ENCODE results near the gene HDHD3.

HDHD3 gene

DNA sequence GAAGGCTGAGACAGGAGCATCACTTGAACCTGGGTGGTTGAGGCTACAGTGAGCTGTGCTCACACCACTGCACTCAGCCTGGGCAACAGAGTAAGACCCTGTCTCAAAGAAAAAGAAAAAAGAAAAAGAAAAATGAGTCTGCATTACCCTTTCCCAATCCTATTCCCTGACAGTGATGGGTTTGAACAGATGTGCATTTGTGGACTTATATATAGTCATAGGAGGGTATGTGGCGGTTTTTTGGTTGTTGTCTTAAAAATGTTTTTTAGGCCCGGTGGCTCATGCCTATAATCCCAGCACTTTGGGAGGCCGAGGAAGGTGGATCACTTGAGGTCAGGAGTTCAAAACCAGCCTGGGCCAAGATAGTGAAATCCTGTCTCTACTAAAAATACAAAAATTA, 13.4 kb downstream of the HDHD3 start:
- DNase-seq (ENCODE audit: low read depth in 2 of 2): no peak

DNA sequence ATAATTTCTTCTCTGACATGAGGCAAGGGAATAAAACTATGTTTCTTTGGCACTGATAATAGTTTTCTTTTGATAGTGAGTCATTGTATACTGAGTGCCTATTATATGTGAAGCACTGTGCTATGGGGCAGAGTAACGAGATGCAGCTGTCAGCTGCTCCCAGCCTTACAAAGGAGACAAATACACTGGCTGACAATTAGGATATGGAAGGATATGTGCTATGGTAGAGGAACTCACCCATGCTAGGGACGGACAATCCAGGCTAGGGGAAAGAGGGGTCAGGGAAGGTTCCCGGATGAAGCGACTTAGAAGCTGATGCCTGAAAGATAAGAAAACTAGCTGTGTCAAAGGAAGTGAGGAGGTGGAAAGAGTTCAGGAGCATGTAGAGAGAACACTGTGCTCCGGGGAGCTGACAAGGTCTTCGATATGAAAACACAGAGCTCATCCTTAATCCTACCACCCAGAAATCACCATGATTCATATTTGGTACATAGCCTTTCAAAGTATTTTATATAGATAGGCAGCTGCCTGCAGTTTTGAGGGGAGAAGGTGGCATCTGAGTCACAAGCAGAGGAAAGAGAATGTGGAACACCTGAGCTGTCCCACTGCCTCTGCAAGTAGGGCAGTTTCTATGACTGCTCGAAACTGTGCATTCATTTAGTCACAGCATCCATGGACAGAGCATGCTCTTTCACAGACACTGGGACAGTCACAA, 15.3 kb downstream of the HDHD3 start:
- DNase-seq (ENCODE audit: low read depth in 2 of 2): peak in 1 of 2 donors; percentile 20

DNA sequence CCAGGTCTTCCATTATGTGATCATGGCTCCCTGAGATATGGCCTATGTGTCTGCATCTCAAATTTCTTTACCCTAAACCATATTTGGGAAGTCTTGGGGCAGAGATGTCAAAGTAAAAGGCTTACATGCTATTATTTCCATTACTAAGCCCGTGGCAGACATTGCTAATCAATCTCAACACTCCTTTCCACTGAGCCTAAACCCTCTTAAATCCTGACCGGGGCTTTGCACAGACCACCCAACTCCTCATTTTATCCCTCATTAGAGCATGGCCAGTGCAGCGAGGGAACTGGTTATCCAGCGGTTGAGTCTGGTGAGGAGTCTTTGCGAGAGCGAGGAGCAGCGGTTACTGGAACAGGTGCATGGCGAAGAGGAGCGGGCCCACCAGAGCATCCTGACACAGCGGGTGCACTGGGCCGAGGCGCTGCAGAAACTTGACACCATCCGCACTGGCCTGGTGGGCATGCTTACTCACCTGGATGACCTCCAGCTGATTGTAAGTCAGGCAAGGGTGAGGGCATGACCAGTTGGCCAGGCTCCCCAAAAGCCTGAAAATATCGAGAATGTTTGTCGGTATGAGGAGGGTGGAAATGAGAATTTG, 16.4 kb downstream of the HDHD3 start:
- no peak for DNase-seq (ENCODE audit: low read depth in 2 of 2)

DNA sequence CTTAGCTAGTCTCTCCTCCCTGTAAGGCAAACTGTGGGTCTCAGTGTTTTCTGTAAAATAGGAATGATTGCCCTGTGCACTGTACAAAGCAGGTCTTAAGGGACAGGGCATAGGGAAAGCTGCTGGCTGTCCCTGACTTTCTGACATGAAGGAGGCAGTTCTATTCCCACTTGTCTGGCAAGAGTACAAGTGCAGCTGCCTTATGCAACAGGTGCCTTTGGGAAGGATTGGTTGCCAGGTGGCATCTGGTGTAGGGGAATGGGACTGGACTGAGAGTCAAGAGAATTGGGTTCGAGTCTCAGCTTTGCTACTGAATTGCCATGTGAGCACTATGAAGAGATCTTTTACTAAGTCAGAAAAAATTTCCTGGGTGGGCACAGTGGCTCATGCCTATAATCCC, 17.4 kb downstream of the HDHD3 start:
- DNase-seq (ENCODE audit: low read depth in 2 of 2): no peak

DNA sequence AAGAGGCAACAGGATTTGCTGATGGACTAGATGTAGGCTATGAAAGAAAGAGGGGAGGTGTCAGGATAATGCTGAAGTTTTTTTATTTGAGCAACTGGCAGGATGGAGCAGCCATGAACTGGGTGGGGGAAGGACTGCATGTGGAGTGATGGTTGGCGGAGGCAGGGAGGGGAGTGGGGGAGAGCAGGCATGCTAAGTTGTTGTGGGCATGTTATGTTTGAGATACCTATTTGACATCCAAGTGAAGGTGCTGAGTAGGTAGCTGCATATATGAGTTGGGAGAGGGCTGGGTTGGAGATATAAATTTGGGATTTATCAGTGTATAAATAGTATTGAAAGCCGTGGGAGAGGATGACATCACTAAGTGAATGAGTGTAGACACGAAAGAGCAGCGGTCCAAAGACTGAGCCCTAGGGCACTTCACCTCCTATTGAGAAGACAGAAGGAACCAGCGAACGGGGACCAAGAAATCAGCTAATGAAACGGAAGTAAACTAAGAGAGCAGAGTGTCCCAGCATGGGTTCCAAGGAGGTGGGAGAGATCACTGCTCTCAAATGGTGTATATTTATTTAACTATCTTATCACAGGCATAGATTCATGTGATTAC, 20.0 kb downstream of the HDHD3 start:
- no peak for DNase-seq (ENCODE audit: low read depth in 2 of 2)

DNA sequence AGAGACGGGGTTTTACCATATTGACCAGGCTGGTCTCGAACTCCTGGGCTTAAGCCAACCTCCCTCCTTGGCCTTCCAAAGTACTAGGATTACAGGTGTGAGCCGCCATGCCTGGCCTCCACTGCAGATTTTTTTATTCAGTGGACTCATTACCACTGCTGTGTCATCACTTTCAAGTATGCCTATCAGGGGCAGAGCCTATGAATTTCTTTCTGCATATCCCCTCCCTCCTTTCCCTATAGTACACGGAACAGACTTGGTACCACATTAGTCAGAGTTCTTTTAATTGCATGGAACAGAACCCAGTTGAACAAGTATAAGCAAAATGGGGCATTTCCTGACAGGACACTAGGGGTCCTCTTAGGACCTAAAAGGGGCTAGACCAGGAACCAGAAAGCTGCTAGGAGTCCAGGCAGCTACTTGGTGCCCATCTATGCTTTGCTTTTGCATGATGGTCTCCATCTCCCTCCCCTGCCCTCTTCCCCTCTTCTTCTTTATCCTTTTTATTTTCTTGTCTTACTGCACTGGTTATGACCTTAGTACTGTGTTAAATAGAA, 21.7 kb downstream of the HDHD3 start:
- no peak for DNase-seq (ENCODE audit: low read depth in 2 of 2)

DNA sequence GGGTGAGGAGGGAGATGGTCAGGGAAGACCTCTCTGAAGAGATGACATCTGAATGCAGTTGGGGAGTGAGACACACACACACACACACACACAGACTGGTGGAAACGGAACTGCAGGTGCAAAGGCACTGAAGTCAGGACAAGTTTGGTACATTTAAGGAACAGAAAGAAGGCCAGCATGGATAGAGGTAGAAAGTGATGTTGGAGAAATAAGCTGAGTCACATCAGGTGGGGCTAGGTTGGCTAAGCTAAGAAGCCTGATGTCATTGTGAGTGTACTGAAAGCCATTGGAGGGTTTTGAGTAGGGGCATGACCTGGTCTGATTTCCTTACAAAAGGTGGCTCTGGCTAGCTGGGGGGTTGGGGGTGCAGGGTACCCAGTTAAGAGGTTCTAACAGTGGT, 24.4 kb downstream of the HDHD3 start:
- DNase-seq (ENCODE audit: low read depth in 2 of 2): no peak

DNA sequence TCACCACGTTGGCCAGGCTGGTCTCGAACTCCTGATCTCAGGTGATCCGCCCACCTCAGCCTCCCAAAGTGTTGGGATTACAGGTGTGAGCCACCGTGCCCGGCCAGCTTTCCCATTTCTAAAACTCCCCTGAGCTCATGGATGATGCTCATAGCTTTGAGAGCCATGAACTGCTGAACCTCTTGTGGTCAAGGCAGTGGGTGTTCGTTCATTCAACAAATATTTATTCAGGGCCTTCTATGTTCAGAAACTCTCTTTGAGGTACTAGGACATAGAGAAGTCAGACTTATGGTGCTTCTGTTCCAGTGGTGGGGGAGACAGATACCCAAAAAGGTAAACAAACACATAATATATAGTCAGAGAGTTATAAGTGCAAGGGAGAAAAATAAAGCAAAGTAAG, 24.8 kb downstream of the HDHD3 start:
- no peak for DNase-seq (ENCODE audit: low read depth in 2 of 2)

DNA sequence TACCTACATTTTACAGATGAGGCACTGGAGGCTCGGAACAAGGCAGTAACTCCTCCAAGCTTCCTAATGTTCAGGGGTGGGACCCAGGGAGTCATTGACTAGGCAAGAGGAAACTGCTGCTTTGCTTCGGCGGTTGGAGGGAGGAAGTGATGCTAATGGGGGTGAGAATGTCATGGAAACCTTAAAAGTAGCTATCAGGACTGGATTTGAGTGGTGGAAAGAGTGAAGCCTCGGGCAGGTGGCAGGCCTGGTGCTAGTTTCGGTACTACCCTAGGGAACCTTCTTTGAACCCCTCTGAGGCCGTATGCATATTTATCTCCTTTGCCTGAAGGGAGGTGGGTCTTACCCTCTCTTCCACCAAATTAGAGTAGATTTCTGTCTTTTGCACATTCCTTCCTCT, 25.8 kb downstream of the HDHD3 start:
- DNase-seq (ENCODE audit: low read depth in 2 of 2): peak in 1 of 2 donors; percentile 12

DNA sequence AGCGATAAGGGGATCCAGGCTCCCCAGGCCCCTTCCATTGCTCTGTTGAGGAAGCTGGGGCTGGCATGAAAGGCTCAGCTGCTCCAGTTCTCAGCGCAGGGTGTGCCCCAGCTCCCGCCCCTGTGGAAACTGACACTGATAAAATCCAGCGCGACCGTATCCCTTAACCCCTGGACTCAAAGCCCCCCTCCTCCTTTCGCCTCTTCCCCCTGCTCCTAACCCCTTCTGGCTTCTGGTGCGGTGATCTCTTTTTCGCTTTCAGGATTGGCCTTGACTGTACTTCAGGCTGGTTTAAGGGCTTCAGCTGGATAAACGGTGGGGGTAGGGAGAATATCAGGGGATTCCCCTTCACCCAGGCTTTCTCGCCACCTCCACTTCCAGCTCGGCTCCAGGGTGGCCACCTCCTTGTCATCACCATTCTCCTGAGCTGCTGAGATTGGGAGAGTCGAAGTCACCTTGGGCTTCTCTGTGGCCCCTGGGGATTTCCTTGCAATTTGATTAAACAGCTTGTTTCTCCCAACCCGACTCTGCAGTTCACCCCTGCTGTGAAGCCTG, 26.6 kb downstream of the HDHD3 start:
- no peak for DNase-seq (ENCODE audit: low read depth in 2 of 2)

DNA sequence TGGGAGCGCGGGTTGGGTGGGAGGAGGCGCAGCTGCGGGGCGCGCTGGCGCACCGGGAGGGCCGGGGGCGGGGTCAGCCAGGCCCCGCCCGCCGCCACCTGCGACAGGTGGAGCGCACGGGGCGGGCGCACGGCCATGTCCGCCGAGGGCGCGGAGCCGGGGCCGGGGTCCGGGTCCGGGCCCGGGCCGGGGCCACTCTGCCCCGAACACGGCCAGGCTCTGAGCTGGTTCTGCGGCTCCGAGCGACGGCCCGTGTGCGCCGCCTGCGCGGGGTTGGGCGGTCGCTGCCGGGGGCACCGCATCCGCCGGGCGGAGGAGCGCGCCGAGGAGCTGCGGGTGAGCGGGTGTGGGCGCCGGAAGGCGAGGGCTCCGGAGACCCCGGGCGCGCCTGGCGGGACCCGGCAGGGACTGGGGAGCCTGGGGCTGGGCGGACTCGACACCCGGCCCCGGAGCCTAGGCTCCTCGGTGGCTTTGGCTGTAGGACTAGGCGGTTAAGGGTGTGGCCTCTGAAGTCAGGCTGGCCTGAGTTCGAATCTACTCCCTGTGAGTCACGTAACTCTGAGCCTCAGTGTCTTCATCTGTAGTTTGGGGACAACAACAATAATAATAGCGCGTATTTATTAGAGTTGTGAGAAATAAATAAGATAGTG, 27.2 kb downstream of the HDHD3 start, which contains the start of gene BSPRY:
TSS of gene BSPRY (plus strand) at position 97 of the 650 bp plus-strand sequence. CDS start at position 136, 39 bp downstream.
- DNase-seq (ENCODE audit: low read depth in 2 of 2): peak in 1 of 2 donors; percentile 24

DNA sequence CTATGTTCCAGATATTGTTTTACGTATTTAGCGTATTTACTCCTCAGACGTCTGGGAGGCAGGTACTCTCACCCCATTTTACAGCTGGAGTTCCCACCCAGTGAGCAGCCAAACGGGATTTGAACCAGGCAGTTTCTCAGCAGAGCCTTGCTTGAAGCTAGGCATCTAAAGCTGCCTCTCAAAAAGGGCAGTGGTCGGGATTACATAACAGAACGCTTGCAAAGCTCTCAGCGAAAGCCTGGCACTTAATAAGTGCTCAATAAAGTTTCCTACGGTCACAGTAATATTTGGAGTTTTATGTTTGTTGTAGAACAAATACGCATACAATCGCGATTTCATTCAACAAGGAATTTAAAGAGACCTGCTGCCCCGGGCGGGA, 27.7 kb downstream of the HDHD3 start:
- no peak for DNase-seq (ENCODE audit: low read depth in 2 of 2)

DNA sequence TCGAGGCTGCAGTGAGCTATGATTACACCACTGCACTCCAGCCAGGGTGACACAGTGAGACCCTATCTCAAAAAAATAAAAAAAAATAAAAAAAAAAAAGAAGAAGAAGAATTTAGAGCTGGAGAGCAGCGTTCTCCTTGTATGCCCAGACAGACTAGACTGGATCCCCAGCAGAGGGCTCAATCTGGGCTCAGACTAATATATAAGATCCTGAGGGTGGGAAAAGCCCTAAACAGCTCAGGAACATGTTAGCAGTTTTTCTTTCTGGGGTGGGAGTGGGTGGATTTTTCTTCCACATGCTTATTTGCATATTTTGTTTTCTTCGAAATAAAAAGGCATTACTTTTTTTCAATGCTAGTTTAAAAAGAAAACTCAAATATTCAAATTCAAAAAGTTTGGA, 28.3 kb downstream of the HDHD3 start:
- no peak for DNase-seq (ENCODE audit: low read depth in 2 of 2)

DNA sequence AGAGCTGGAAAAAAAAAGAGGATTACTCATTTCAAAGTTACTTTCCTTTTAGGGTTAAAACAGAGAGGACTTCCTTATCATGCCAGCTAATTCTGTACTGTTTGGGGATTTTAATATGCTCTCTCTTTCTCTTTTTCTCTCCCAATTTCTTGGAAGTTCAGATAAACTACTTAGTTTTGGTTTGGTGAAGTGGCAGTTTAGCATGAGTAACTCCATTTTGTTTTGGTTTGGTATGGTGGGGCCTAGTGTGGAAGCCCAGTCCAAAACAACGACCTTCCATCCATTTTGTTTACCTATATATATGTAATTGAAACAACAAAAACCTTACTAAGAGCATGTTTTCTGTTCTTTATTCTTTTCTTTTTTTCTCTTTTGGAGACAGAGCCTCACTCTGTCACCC, 31.1 kb downstream of the HDHD3 start:
- no peak for DNase-seq (ENCODE audit: low read depth in 2 of 2)

DNA sequence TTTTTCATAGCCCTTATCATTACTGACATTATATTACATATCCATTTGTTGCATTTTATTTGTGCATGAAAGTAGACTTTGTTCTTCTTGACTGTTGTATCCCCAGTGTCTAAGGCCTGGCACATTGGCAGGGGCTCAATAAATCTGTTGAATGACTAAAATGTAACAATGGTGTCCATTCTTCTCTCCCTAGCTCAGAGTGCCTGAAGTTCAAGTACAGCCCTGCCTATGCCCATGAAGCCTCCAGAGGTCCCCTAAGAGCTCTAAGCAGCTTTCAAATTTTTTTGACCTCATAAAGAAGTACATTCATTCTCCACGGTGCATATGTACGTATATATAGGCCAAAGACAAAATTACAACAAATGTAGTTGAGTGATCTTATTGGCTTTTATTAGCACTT, 31.6 kb downstream of the HDHD3 start:
- DNase-seq (ENCODE audit: low read depth in 2 of 2): no peak

DNA sequence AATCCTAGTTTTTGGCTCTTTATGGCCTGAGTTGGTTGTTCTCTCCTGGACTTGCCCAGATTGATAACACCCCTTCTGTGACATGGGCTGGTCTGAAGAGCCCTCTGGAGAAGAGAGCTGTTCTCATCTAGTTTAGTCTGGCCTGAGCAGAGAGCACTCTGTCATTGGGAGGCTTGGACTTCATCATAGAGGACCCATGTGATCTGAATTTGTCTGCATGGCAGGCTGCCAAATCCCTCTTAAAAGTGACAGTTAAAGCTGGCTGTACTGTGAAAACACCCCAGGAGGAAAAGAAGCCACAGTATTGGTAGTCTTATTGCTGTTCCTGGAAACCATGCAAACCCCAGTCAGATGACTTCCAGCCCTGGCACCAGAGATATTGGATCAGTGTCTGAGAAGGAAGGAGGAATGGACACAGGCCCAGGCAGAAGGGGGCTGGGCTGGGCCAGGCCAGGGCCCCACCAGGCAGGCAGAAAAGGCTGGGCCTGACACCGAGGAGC, 33.0 kb downstream of the HDHD3 start:
- no peak for DNase-seq (ENCODE audit: low read depth in 2 of 2)

DNA sequence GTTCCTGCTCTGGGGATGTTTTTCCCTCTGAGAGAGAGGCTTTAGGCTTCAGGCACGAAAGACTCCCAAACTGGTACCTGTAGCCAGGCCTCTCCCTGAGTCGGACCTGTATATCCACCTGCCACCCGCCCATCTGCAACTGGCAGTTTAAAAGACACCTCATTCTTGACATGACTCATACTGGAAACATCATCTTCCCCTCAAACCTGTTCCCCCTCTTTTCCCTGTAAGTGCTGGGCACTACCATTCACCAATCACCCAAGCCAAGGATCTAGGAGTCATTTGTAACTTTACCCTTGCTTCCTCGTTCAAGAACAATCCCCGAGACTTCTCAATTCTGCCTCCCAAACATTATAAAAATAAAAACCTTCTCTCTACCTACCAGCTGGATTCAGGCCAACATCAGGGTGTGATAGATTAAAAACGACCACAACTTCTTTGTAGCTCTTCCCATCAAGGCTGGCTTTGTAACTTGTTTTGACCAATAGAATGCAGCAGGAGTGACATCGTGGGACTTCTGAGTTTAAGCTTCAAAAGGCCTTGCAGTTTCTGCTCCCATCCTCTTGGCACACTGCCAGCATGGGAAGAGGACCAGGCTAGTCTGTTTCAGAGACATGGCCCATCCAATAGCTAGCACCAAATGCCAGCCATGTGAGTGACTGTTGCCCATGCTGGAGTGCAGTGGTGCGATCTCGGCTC, 34.9 kb downstream of the HDHD3 start:
- no peak for DNase-seq (ENCODE audit: low read depth in 2 of 2)

DNA sequence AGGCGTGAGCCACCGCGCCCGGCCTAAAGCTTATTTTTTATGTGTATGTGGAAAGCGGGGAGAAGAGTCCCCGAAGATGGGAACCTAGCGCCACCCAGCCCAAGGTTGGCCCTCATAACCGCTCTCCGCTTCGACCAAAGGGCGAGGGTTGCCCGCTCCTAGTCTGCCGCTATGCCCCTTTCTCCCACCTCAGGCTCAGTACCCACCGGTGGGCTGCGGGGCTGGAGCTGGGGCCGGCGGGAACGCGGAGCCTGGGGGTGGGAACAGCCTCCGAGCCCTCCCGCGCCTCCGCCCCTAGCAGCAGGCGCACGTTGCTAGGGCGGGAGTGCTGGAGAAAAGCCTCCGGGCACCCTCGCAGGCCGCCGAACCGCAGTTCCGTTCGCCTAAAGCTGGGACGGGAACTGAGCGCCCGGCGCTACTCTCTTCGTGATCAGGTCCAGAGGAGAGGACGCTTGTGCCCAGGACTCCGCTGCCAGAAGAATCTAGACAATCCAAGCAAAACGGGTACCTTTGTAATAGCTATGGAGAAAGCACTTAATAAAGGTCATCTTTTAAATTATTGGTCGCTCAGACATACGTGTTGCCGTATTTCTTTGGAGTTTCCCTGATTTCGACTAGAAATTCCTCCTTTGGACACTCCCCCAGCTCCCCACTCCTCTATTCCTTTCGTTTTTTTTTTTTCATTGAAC, 36.6 kb downstream of the HDHD3 start, which contains the start of gene WDR31:
TSS of gene WDR31 (minus strand) at position 265 of the 689 bp plus-strand sequence. CDS start 8,253 bp downstream, outside the sequence.
- peak; percentile 75 to 80 for DNase-seq (ENCODE audit: low read depth in 2 of 2)

DNA sequence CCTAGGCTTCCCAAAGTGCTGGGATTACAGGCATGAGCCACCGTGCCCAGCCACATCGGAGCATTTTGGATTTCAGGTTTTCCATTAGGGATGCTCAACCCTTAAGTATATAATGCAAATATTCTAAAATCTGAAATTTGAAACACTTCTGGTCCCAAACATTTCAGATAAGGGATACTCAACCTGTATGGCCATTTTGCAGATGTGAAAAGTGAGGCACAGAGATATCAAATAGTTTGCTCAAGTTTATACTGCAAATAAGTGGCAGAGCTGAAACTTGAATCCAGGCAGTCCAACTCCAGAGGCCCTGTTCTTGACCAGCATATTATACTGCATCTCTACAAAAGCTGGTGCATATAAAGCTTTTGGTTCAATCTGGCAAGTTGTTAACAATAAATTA, 39.1 kb downstream of the HDHD3 start:
- DNase-seq (ENCODE audit: low read depth in 2 of 2): no peak

DNA sequence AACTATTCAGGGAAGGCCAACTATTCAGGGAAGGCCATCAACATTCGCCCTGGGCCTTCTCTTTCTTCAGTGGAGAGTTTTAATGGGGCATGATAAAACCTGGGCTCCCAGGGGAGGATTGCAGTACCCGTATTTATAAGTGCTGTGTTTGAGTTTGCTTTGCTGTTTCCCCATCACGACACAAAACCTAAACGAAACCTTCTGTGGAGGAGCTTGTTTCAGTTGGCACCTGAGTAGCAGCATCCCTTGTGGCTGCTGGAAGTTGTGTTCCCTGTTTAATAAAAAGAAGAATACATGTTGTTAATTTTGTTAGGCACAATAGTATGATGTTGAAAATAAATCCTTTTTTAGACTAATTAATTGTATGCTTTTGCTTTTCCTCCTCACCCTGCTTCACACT, 45.0 kb downstream of the HDHD3 start:
- no peak for DNase-seq (ENCODE audit: low read depth in 2 of 2)

Measured in stimulated activated CD4-positive, alpha-beta T cell treated with anti-CD3 and anti-CD28 coated beads, Interleukin-4, amount 100 ng/mL, for 48 hours (primary cell).